HepG2 (cell line): ENCODE data around the gene TMEM41B. TPM values are rescaled to one million over a fixed set of nuclear protein-coding genes. Genes with fewer than 3 reads are reported as not detected.

Experiments used
- ETV6 ChIP-seq: sonication (generic); formaldehyde crosslinking; conservative IDR thresholded peaks from 2 replicates; pipeline ENCODE4 v1.4.0; 2020; ENCODE audit warnings: missing genetic modification reagents
- HIVEP1 ChIP-seq: sonication (generic); formaldehyde crosslinking; IDR thresholded peaks from 2 replicates; pipeline ENCODE4 v1.4.0; 2020; ENCODE audit warnings: mild to moderate bottlenecking, missing genetic modification reagents
- MYNN ChIP-seq: sonication (generic); formaldehyde crosslinking; IDR thresholded peaks from 2 replicates; pipeline ENCODE4 v1.4.0; 2020; ENCODE audit warnings: mild to moderate bottlenecking, low read depth, missing genetic modification reagents
- PITX1 ChIP-seq: sonication (generic); formaldehyde crosslinking; IDR thresholded peaks from 2 replicates; pipeline ENCODE4 v1.5.1; 2020; ENCODE audit warnings: mild to moderate bottlenecking, missing genetic modification reagents
- SIX4 ChIP-seq: sonication (generic); formaldehyde crosslinking; IDR thresholded peaks from 2 replicates; pipeline ENCODE4 v1.4.0; 2020; ENCODE audit warnings: missing genetic modification reagents
- ZBTB40 ChIP-seq, 2 experiments: fragments of 450-650 bp in 1 of 2; sonication (generic) in 1 of 2; formaldehyde crosslinking in 1 of 2; IDR thresholded peaks; 2 replicates each; pipeline versions ENCODE4 v1.6.1 to v1.8.0; 2016 to 2022; ENCODE audit warnings: antibody characterized with exemption in 1 of 2, mild to moderate bottlenecking in 1 of 2, missing genetic modification reagents in 1 of 2
- ZC3H13 ChIP-seq: sonication (generic); formaldehyde crosslinking; IDR thresholded peaks from 2 replicates; pipeline ENCODE4 v1.8.1; 2023; ENCODE audit warnings: mild to moderate bottlenecking, missing genetic modification reagents, moderate library complexity
- ZNF101 ChIP-seq: sonication (generic); formaldehyde crosslinking; IDR thresholded peaks from 2 replicates; pipeline ENCODE4 v1.4.0; 2020; ENCODE audit warnings: mild to moderate bottlenecking, low read depth, missing genetic modification reagents, borderline replicate concordance
- ZNF280B ChIP-seq: sonication (generic); formaldehyde crosslinking; IDR thresholded peaks from 2 replicates; pipeline ENCODE4 v1.5.0; 2020; ENCODE audit warnings: missing genetic modification reagents, mild to moderate bottlenecking, borderline replicate concordance
- ZNF460 ChIP-seq: sonication (generic); formaldehyde crosslinking; IDR thresholded peaks from 2 replicates; pipeline ENCODE4 v1.5.1; 2020; ENCODE audit warnings: missing genetic modification reagents, mild to moderate bottlenecking, borderline replicate concordance
- ZNF468 ChIP-seq: sonication (generic); formaldehyde crosslinking; IDR thresholded peaks from 2 replicates; pipeline ENCODE4 v1.8.0; 2022; ENCODE audit warnings: mild to moderate bottlenecking, moderate library complexity, missing genetic modification reagents
- ZNF619 ChIP-seq: sonication (generic); formaldehyde crosslinking; IDR thresholded peaks from 2 replicates; pipeline ENCODE4 v1.4.0; 2020; ENCODE audit warnings: mild to moderate bottlenecking, missing genetic modification reagents
- ZNF644 ChIP-seq: IDR thresholded peaks from 2 replicates; pipeline ENCODE4 v1.6.1; 2016; ENCODE audit warnings: low read depth
- ZNF737 ChIP-seq: sonication (generic); formaldehyde crosslinking; IDR thresholded peaks from 2 replicates; pipeline ENCODE4 v1.5.0; 2020; ENCODE audit warnings: missing genetic modification reagents, mild to moderate bottlenecking, borderline replicate concordance
- ZNF781 ChIP-seq: sonication (generic); formaldehyde crosslinking; IDR thresholded peaks from 2 replicates; pipeline ENCODE4 v1.5.1; 2020; ENCODE audit warnings: borderline replicate concordance, mild to moderate bottlenecking, missing genetic modification reagents; ENCODE audit errors: not compliant biosample characterization
- polyA plus RNA-seq, 8 experiments: library from polyadenylated mRNA; depleted of rRNA in 3 of 8; stranded (reverse) in 7 of 8; unstranded in 1 of 8; fragments of >200 nt; fragmentation: Illumina TruSeq in 4 of 8; extraction: Trizol in 4 of 8; gene quantifications; 2 replicates each; pipeline versions ENCODE4 v1.2.1 to v1.2.3, GENCODE V29; 2011 to 2016; ENCODE audit warnings: low read depth in 4 of 8, missing spikeins in 1 of 8, mixed read lengths in 1 of 8; ENCODE audit not compliant: insufficient read depth in 1 of 8
- total RNA-seq, 5 experiments: library from RNA; depleted of rRNA; stranded (reverse); fragments of >200 nt; fragmentation: Illumina TruSeq; extraction: Trizol; gene quantifications; 2 replicates each; pipeline ENCODE4 v1.2.3, GENCODE V29; 2016; ENCODE audit warnings: low read depth in 1 of 5
- TF ChIP-seq, protein P1 (sequence below): sonication (generic); formaldehyde crosslinking; IDR thresholded peaks from 2 replicates; pipeline ENCODE4 v1.9.0; 2021; ENCODE audit warnings: missing genetic modification reagents, mild to moderate bottlenecking, borderline replicate concordance

TMEM41B gene
- total and polyA plus RNA-seq, 2 of the 13 experiments (the other 11 are each of a cell fraction or from before 2014, with no cell fraction given) = 36.8 to 48.1 TPM

DNA sequence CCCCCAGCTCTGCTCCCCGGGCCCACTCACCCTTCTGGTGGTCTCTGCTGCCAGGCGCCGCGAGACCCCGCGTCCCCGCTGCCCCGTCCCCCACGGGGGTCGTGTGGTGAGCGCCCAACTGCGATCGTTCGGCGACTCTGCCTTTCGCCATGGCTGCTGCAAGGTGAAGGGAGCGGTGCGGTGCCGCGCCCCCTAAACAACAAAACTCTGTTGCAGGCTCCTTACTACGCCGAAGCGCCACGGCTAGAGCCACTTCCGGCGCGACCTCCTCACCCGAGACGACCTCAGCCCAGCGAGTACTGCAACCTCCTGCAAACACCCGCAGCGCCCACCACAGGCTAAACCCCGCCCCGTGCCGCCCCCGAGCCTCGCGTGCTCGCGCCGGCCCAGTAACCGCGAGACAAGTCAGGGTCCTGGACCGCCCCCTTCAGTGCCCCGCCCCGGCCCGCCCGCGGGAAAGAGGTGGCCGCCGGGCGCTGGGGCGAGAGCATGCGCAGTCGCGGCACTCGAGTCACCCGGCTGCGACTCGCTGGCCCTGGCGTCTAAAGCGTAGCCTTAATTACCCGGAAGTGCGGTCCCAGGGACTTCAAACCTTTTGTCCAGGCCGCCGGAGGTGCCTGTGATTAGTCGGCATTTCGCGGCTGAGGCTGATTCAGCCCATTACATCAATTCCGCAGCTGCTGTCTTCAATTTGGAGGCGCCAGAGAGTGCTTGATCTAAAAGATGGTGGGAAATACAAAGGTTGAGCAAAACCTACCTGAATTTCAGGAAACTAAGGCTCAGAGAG is at the start of gene TMEM41B (continued):
- TF ChIP-seq ZBTB40 (IDR thresholded peaks at IDR 0.05) = peak; percentile 61
- TF ChIP-seq ZBTB40 (CRISPR knock-in tag; IDR thresholded peaks at IDR 0.05) = no peak; the same call in 1 of the 2 replicates
- no peak for TF ChIP-seq ZNF280B (CRISPR knock-in tag)
- TF ChIP-seq, protein P1, sequence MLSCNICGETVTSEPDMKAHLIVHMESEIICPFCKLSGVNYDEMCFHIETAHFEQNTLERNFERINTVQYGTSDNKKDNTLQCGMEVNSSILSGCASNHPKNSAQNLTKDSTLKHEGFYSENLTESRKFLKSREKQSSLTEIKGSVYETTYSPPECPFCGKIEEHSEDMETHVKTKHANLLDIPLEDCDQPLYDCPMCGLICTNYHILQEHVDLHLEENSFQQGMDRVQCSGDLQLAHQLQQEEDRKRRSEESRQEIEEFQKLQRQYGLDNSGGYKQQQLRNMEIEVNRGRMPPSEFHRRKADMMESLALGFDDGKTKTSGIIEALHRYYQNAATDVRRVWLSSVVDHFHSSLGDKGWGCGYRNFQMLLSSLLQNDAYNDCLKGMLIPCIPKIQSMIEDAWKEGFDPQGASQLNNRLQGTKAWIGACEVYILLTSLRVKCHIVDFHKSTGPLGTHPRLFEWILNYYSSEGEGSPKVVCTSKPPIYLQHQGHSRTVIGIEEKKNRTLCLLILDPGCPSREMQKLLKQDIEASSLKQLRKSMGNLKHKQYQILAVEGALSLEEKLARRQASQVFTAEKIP (CRISPR knock-in tag) = no peak
- no peak for TF ChIP-seq ZNF781 (CRISPR knock-in tag)
- peak; percentile 17; the same call in 1 of the 2 replicates for TF ChIP-seq ZNF460 (CRISPR knock-in tag)
- no peak for TF ChIP-seq ETV6 (CRISPR knock-in tag)
- no peak for TF ChIP-seq MYNN
- TF ChIP-seq ZNF468 (CRISPR knock-in tag) = no peak
- no peak for TF ChIP-seq SIX4 (CRISPR knock-in tag)
- no peak for TF ChIP-seq ZNF644
- no peak for TF ChIP-seq ZNF619 (CRISPR knock-in tag)
- TF ChIP-seq PITX1 (CRISPR knock-in tag) = peak; percentile 67; the same call in 1 of the 2 replicates
- no peak for TF ChIP-seq ZNF101 (CRISPR knock-in tag)
- TF ChIP-seq ZNF737 = no peak
- no peak for TF ChIP-seq ZC3H13 (CRISPR knock-in tag)
- 0 out of 2 replicates have a peak, but pooled peaks have one; percentile 44 for TF ChIP-seq HIVEP1 (CRISPR knock-in tag)
